NCI-H345 treated with DMSO at 0.1 percent for 48 hours (cell line): Measurements from ENCODE around the gene CRAT.

ENCODE experiments used
- DNase-seq: peaks from one replicate; lab custom pipeline; 2025; ENCODE audit not compliant: unreplicated experiment; lab: John Stamatoyannopoulos, UW

CRAT gene

DNA sequence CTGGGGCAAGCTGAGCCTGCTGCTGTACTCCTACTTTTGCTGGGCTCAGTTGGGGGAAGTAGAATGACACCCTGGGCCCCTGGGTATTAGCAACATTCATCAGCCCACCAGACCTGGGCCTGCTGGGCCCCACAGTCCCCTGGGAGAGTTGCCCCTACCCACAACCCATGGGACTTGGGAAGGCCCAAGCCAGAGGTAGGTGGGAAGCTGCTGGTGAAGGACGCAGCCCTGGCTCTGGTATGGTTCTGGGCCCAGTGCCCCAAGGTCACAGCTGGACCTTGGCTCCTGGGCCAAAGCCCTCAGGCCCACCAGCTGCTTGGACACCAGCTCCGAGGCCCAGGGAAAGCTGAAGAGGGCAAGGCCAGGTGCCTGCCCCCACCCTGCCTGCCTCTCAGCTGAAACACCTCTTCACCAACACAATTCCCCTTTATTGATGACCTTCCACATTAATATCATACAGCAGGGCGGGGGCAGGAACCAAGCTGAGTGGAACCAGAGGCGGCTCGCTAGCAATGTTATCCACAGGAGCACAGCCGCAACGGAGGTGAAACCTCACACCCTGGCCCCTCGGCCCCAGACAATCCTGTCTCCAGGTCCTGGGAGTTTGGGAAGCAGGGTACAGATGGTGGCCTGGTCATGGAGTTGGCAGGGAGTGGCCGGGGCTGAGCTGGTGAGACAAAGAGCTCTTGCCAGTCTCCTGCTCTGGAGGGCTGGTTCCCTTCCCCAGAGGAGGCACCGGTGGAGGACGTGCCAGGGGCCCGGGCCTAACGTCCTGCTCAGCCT lies 16.0 kb downstream of the CRAT start:
- DNase-seq, result no peak

DNA sequence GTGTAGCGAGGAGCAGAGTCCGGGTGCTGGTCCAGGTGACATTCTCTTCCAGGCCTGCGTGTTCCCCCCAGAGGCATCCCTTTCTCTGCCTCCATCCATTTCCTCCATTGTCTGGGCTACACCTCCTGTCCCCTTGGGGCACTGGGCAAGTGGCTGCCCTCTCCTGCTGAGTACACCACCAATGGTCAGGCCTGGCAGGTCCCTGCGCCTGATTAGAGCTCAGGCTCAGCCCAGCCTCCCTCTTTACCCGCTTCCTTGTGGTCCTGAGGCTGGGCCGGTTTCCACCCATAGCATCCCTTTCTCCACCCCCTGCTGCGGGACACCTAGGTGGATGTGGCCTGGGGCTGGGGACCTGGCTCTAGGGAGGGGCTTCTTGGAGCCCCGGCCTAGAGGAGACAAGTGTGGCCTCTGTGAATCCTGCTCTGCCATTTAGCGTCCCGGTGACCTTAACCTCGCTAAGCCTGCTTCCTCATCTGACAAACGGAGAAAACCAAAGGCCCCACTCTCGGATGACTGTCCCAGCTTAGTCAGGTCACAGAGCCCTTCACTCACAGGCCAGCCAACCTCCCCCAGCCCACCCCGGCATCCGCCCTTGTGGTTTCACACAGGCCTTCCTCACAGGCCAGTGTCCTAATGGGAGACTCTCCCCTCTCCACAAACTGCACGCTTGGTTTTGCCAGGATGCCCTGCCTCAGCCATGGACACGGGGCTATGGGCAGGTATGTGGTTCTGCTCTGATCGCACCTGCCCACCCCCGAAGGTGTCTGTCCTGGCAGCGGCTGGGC lies 16.8 kb downstream of the CRAT start:
- no peak for DNase-seq

DNA sequence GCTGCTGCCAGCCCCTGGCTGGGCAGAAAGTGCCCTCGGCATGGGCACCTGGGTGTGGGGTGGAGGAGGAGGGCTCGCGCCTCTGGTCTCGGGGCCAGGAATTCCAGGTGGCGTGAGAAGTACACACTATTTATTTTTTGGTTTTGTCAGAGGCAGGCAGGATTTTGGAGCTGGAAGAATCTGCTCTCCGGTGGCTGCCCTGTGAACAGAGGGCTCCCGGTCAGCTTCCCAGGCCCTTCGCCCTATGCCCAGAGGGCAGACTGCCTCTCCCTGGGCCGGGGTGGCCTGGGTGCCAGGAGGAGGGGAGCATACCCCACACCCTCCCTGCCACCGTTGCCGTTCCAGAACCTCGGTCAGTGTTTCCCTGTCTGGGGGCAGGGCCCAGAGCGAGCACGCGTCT lies 21.3 kb downstream of the CRAT start:
- DNase-seq, result no peak

DNA sequence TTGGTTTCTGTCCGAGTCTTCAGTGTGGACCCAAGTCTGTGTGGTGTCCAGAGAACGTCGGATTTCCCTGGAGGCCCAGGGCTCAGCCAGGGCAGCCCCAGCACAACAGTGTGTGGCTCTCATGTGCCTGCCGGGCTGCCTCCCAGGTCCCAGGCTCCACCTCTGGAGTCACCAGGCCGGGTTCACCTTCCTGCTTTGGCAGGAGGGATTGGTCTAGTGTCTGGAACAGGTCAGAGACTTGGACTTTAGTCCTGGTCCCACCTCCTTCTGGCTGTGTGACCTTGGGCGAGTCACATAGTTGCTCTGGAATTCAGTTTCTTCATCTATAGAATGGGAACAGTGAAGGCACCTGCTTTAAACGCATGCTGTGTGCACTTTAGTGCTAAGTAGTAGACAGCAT lies 26.5 kb downstream of the CRAT start:
- no peak for DNase-seq

DNA sequence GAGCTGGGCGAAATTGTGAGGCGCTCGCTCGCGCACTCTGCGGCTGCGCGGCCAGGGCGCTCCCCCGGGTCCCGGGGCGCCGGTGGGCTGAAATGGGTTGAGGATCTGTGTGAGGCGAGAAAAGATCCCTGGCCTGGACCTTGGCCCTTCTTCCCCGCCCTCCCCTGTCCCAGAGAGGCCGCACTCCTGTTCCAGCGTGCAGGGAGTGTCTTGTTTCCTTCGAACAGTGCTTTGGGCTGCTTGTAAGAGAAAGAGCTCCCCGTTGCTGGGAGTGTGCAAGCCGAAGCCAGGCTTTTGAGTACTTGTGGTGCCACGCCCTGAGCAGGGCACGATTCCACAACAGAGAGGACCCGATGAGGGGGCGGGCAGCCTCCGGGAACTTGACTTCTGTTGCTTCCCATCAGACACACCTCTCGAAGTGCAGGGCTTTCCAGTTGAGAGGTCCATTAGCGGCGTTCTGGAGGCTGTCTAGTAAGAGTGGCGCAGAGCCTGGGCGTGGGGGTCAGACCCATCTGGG lies 29.1 kb downstream of the CRAT start:
- no peak for DNase-seq

DNA sequence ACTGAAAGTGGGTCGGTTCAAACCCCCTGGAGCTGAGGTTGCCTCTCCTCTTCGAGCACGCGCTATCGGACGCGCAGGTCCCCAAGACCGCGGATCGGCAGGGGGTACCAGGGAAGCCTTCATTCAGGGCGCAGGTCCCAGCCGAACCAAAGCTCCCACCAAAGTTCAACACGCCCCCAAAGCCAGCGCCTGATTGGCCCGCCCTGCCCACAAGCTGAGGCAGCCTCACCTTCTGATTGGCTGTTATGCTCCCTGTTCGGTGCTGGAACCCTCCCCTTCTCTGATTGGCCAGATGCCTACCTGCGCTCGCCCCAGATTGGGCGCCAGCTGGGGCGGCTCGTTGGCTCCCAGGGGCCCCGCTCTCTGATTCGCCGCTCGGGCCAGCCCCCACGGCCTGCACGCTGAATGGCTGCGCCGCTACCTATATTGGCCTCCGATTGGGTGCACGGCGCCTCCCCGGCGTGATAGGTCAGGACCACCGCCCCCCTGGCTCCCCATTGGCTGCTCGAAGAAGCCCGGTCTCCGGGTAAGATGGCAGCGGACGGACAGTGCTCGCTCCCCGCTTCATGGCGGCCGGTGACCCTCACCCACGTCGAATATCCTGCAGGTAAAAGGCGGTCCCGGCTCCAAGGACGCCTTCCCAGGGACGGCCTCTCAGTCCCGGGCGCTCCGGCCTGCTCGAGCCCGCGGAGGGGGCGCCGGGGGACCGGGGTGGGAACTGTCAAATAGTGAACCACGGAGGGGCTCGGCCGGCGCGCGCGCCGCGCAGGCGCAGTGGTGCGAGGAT lies 29.8 kb downstream of the CRAT start, which contains the start of gene DOLPP1:
Gene DOLPP1 (plus strand): TSS at position 511 of the 787 bp plus-strand sequence. CDS start 21 bp downstream, at position 532.
- peak; percentile 97 for DNase-seq

DNA sequence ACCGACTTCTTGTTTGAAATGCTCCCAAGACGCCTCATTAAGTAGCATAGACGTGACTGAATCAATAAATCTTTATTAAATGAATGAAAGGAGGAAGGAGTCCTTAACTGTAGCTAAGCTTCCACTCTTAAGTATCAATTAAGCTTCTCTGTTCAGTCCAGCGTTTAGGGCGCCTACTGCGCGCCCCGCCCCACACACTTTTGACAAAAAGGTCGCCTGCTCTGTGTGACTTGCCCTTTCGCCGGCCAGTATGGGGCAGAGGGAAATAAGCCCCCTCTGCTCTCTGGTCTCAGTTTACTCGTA lies 30.3 kb downstream of the CRAT start:
- DNase-seq, result no peak

DNA sequence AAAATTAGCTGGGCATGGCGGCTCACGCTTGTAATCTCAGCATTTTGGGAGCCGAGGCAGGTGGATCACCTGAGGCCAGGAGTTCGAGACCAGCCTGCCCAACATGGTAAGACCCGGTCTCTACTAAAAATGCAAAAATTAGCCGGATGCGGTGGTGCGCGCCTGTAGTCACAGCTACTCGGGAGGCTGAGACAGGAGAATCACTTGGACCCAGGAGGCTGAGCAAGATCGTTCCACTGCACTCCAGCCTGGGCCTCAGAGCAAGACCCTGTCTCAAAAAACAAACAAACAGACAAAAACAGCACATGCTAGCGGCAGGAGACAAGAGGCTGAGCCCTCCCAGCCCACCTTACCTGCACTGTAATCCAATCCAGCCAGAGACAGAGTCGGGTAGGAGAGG lies 30.8 kb downstream of the CRAT start:
- no peak for DNase-seq

DNA sequence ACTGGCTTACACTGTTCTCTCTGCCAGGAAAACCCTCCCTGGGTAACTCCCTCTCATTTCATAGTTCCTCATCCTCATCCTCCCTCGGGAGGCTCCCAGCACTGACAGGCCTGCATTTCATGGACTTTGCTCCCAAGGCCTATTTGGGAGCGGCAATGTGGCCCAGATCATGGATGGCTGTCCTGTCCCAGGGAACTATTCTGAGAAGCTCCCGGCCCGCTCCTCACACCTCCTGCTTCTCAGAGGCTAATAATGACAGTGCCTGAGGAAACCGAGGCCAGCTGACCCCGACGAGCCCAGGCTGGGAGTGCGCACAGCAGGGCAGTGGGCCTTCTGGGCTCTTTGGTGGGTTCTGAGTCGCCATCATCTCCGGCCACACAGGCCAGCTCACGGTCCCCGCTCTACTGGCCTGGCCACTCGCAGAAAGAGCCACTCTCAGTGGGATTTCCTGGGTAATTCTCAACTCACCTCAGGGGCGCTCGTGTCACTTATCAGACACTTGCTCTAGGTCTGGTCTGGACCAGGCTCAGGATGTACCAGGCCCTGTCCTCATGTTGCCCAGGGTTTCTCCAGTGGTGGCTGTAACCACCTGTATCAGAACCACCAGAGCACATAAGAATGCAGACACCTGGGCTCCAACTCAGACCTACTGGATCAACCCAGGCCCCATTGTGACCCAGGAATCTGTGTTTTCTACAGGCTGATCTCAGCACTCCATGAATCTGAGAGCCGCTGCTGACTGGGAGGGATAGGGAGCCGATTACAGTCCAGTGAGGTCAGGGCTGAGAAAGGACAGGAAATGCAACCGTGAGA lies 31.7 kb downstream of the CRAT start:
- DNase-seq, result no peak

DNA sequence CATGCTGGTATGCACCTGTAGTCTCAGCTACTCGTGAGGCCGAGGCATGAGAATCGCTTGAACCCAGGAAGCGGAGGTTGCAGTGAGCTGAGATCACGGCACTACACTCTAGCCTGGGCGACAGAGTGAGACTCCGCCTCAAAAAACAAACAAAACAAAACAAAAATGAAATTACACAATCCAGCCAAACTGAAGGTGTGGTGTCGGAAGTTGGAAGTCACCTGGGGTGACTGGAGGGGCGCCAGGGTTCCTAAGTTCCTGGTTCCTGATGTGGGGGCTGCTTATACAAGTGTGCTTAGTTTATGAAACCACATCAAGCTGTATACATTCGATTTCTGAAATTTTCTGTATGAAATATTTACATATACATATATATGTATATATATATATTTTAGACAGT lies 33.4 kb downstream of the CRAT start:
- DNase-seq, result no peak

DNA sequence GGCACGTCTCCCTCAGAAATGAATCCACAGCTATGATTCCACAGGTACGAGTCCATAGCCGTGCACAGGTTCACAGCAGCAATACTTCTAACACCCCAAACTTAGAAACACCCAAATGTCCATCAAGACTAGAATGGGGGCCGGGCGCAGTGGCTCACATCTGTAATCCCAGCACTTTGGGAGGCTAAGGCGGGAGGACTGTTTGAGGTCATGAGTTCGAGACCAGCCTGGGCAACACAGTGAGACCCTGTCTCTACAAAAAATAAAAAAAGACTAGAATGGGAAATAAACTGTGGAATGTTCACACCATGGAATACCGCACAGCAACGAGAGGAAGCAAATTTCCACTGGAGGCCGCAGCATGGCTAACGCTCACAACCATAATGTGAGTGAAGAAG lies 34.0 kb downstream of the CRAT start:
- DNase-seq, result no peak

DNA sequence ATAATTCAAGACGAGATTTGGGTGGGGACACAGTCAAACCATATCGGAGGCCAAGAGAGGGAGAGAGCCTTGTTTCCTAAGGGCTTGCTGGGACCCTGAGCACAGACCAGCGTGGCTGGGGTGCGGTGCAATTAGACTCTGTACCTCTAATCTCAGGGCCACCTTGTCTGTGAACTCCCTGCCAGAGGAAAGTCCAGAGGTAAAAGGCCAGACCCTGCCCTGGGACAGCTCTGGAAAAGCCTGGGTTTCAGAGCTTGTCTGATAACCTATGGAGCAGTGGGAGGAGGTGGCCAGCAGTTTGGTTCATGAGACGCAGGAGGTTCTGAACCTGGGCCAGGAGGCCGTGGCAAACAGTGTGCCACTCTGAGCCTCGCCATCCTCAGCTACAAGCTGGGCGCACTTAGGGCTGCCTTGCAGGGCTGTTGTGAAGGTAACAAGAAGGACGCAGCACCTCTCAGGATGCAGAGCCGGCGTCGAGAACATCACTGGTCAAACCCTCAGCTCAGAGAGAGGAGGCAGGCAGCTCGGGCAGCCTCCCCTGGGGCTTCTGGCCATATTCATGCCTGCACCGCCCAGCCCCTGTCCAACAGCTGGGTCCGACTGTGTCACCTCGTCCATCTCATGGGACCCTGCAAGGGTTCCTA lies 34.5 kb downstream of the CRAT start:
- DNase-seq, result no peak

DNA sequence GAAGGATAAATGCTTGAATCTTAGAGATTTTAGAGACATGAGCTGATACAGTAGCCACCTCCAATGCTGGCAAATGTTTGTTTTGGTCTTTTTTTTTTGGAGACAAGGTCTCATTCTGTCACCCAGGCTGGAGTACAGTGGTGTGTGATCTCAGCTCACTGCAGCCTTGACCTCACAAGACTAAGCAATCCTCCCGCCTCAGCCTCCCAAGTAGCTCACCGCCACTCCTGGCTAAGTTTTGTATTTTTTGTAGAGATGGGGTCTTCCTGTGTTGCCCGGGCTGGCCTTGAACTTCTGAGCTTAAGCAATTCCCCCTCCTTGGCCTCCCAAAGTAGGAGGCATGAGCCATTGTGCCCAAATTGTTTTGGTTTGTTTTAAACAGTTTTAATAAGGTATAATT lies 36.5 kb downstream of the CRAT start:
- no peak for DNase-seq

DNA sequence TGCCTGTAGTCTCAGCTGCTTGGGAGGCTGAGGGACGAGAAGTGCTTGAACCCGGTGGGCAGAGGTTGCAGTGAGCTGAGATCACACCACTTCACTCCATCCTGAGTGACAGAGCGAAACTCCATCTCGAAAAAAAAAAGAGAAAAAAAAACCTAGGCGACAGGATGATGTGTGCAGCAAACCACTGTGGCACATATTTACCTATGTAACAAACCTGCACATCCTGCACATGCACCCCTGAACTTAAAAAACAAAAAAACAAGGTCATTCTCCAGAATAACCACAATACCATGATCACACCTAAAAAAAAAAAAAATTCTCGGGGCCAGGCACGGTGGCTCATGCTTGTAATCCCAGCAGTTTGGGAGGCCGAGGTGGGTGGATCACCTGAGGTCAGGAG lies 37.2 kb downstream of the CRAT start:
- no peak for DNase-seq

DNA sequence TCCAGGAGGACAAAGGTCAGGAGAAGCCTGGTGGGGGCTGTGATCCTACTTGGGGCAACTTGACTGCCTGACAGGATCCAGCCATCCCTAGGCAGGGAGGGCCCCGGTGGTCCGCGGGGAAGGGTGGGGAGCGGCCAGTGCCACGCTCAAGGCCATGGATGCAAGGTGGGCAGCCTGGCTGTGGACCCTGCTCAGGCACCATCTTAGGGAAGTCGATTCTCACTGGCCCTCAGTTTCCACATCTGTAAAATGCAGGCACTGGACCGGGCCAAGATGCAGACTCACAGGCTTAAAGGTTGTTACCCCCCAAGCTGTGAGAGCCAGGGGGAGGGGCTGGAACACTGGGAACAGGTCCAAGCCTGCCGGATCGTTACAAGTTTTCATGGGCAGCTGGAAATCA lies 38.4 kb downstream of the CRAT start:
- DNase-seq, result no peak

DNA sequence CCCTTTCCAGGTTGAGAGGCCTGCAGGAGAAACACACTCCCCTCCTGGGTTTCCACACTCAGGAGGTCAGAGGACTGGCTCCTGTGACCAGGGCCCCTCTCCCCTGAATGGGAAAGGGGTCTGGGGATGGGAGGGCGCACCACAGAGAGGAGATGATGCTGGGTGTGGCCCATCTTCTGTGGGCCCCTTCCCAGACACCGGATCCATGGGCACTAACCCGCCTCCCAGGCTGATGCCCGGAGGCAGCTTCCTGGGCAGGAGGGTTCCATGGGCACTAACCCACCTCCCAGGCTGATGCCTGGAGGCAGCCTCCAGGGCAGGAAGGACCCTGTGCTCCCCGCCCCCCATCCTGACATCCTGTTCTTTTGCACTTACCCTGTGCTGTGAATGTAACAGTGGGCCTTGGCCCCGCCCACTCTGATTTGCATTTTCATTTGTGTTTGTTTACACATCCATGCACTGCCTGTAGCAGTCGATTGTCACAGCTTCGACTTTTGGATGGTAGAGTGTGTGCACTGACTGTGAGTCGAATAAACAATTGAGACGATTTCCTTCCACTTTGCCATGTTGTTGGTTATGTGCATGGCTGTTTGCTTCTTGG lies 39.0 kb downstream of the CRAT start:
- DNase-seq, result no peak

DNA sequence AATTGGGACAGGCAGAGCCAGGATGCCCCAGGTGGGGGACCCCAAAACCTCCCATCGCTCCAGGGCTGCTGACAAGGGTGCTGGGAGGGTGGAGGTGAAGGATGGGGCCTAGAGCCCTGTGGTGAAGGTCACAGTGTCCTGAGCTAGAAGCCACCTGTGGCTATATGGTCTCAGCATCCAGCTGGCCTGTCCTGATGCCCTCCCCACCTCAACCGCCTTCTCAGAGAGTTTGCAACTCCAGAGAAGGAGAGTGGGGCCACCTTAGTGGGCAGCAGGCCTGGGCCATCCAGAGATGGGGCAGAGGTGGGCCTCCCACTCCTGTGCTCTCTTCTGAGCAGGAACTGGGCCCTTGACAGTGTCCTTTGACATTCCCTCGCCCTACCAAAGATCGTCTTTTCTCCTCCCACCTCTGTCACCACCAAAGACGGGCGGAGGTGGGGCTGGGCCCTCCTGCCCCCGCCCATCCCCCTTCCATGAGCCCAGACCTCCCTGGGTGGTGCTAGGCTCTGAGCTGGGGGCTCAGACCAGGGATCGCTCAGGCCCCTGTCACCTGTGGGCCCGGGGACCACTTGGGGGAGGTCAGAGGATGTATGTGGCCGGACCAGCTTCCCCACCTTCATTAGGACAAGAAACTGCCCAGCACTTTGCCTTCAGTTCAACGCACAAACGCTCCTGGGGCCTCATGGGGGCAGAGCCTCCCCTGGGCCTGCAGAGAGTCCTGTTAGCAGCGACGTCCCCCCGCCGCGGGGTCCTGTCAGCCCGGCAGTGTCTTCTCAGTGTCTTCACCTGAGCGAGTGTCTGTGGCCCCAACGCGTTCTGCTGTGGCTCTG lies 39.7 kb downstream of the CRAT start:
- no peak for DNase-seq

DNA sequence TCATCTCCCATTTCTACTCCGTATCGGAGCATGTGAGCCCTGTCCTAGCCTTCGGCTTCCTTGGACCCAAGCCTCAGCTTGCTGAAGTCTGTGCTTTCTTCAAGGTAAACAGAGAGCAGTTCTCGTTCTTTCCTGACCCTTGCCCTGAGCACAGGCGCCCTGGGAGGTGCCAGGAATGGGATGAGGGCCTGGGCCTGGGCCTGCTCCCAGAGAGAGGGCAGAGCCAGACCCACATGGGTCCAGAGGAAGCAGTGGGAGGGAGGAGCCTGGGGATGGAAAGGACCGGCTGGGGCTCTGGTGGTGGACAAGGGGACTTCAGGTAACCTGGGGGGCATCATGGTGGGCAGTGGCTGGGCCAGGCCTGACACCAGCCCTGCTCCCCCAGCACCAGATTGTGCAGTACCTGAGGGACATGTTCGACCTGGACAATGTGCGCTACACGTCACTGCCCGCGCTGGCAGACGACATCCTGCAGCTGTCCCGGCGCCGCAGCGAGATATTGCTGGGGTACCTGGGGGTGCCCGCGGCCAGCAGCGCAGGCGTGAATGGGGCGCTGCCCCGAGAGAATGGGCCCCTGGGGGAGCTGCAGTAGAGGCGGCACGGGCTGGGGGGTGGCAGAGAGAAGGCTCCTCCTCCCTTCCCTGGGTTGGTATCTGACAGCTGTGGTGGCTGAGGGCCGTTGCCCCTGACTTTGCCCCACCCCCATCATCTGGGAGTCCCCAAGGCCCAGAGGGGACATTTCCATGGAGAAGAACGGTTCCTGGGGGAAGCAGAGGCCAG lies 40.5 kb downstream of the CRAT start:
- no peak for DNase-seq
